Thyroid gland (tissue), 4 donors: ENCODE data around the gene RTN1.

Experiments used
- CTCF ChIP-seq, 6 experiments: fragments of 200-600 bp in 3 of 6; fragments of 450-650 bp in 3 of 6; sonication (generic) in 3 of 6; IDR thresholded peaks; one replicate each; pipeline ENCODE4 v1.5.1; 2016 to 2019; ENCODE audit warnings: antibody characterized with exemption in 6 of 6, mild to moderate bottlenecking in 2 of 6, inconsistent platforms in 1 of 6, moderate library complexity in 1 of 6
- POLR2A ChIP-seq, 2 donors: fragments of 450-650 bp; IDR thresholded peaks; one replicate each; pipeline ENCODE4 v1.6.1; 2017; ENCODE audit warnings: antibody characterized with exemption in 2 of 2, mild to moderate bottlenecking in 2 of 2, moderate library complexity in 1 of 2

GRCh38 chr14:59868021-59868420 is 2.6 kb downstream of the RTN1 start:
- no peak for TF ChIP-seq POLR2A (IDR thresholded peaks at IDR 0.05)
- no peak for TF ChIP-seq CTCF (IDR thresholded peaks at IDR 0.05)
